T-cell (primary cell): ENCODE results near the gene SLC16A12. TPM values are rescaled to one million over a fixed set of nuclear protein-coding genes. Genes with fewer than 3 reads are reported as not detected.
"Not testable (repeated sequence)": the region's sequence is repeated elsewhere in the genome, so short reads cannot be mapped to it uniquely, and the experiment has no call there.

Experiments
- ATAC-seq, 4 experiments: fragments of 200-7000 bp in 3 of 4; fragments of 150-1000 bp in 1 of 4; cut with Tn5 transposase; replicated peaks in 1 of 4; 1 replicate in 3 of 4; 2 replicates in 1 of 4; pipeline ENCODE4 v1.10.0; 2021; ENCODE audit warnings: moderate library complexity in 3 of 4, mild to moderate bottlenecking in 2 of 4, moderate number of reproducible peaks in 1 of 4
- CTCF ChIA-PET, 2 donors: fragments of 300-600 bp; sonication (Branson Sonifier 250); formaldehyde crosslinking; loops; one replicate each; lab custom pipeline; 2022; ENCODE audit warnings: antibody characterized with exemption in 2 of 2; lab: Charles Lee
- POLR2A ChIA-PET, 2 donors: fragments of 300-600 bp; sonication (Branson Sonifier 250); formaldehyde crosslinking; loops; one replicate each; lab custom pipeline; 2022; ENCODE audit warnings: antibody characterized with exemption in 2 of 2; lab: Charles Lee
- DNase-seq, 35 experiments: peaks; one replicate each; pipeline versions ENCODE4 v3.0.0 to v3.0.0-alpha.2; 2013 to 2023
- H3K27ac ChIP-seq: one replicate; pipeline ENCODE4 v1.5.1; 2013; ENCODE audit warnings: low read length
- H3K27me3 ChIP-seq, 2 experiments: replicated peaks in 1 of 2; 1 replicate in 1 of 2; 2 replicates in 1 of 2; pipeline versions ENCODE4 v1.6.1 to v1.7.0; 2013; ENCODE audit warnings: low read length in 1 of 2, mixed read lengths in 1 of 2; ENCODE audit not compliant: control insufficient read depth in 2 of 2, insufficient read depth in 2 of 2; ENCODE audit errors: extremely low read depth in 1 of 2
- H3K36me3 ChIP-seq, 2 donors: 1 replicate in 1 of 2; 2 replicates in 1 of 2; pipeline versions ENCODE4 v1.6.1 to v1.7.0; 2013; ENCODE audit warnings: low read length in 1 of 2; ENCODE audit not compliant: control insufficient read depth in 2 of 2, insufficient read depth in 1 of 2; ENCODE audit errors: extremely low read depth in 1 of 2
- H3K4me1 ChIP-seq, 2 experiments: 1 replicate in 1 of 2; 2 replicates in 1 of 2; pipeline versions ENCODE4 v1.6.1 to v1.7.0; 2013; ENCODE audit warnings: low read length in 2 of 2, mixed read lengths in 1 of 2; ENCODE audit not compliant: insufficient read depth in 2 of 2, control insufficient read depth in 1 of 2; ENCODE audit errors: extremely low read depth in 1 of 2
- H3K4me3 ChIP-seq, 2 donors: 1 replicate in 1 of 2; 2 replicates in 1 of 2; pipeline versions ENCODE4 v1.5.1 to v1.7.0; 2013; ENCODE audit warnings: mild to moderate bottlenecking in 2 of 2, low read length in 1 of 2, moderate library complexity in 1 of 2; ENCODE audit not compliant: control insufficient read depth in 1 of 2; ENCODE audit errors: extremely low read depth in 1 of 2
- H3K9me3 ChIP-seq: 2 replicates; pipeline ENCODE4 v1.7.0; 2013
- H3K27ac Mint-ChIP-seq, 2 donors: one replicate each; pipeline ENCODE4 v1.8.0; 2020 to 2021; ENCODE audit warnings: mild to moderate bottlenecking in 2 of 2, mixed read lengths in 2 of 2
- H3K27me3 Mint-ChIP-seq, 2 donors: one replicate each; pipeline ENCODE4 v1.8.0; 2021 to 2022; ENCODE audit warnings: mixed read lengths in 2 of 2
- H3K36me3 Mint-ChIP-seq: one replicate; pipeline ENCODE4 v1.8.0; 2021; ENCODE audit warnings: mixed read lengths
- H3K4me1 Mint-ChIP-seq, 3 donors: one replicate each; pipeline ENCODE4 v1.8.0; 2020 to 2022; ENCODE audit warnings: mixed read lengths in 3 of 3, mild to moderate bottlenecking in 1 of 3
- H3K4me3 Mint-ChIP-seq, 3 donors: one replicate each; pipeline ENCODE4 v1.8.0; 2020 to 2022; ENCODE audit warnings: mild to moderate bottlenecking in 3 of 3, mixed read lengths in 3 of 3, moderate library complexity in 3 of 3
- H3K9me3 Mint-ChIP-seq, 3 donors: one replicate each; pipeline ENCODE4 v1.8.0; 2020 to 2022; ENCODE audit warnings: mixed read lengths in 3 of 3
- whole genome bisulfite sequencing: methylation state at CpG from one replicate; pipeline ENCODE4 v1.1.5; 2013; ENCODE audit warnings: missing lambda C conversion rate; ENCODE audit not compliant: insufficient coverage; 5-methylcytosine and 5-hydroxymethylcytosine counted together
- total RNA-seq, 35 experiments: library from RNA in 6 of 35; stranded (reverse) in 6 of 35; fragments of 120-200 nt in 1 of 35; gene quantifications; one replicate each; pipeline versions ENCODE4 v1.2.1 to v1.2.4 and lab custom pipeline; 2013 to 2026

Gene SLC16A12
- total RNA-seq, 5 donors from 2014 or later (not counting 1 experiment from before 2014, with no cell fraction given) = not detected

- Histone ChIP-seq H3K9me3 (no peaks in the 10 kb centered on the region), H3K4me1 (no peaks in the 10 kb centered on the region), H3K27ac (no peak overlapping the region), H3K27me3 (no peaks in the 10 kb centered on the region), H3K4me3 (no peak overlapping the region), H3K36me3 (no peaks in the 10 kb centered on the region)
- Mint-ChIP-seq H3K4me1 (no peaks in the 10 kb centered on the region), H3K36me3 (no peaks in the 10 kb centered on the region), H3K4me3 (no peak overlapping the region), H3K9me3 (no peaks in the 10 kb centered on the region), H3K27me3 (peaks cover 4 to 8% of the 10 kb centered on the region in 2 donors), H3K27ac (no peak overlapping the region)
- no peak for DNase-seq
- ChIA-PET CTCF (interaction anchor here (0.9 to 1.0 kb wide), 3 partner anchors 12 to 273 kb away, joined by 3 read pairs; no protein-coding TSS in a partner anchor), POLR2A (no interaction called here)
- ATAC-seq = no peak
- WGBS = 86% methylated on average over 4 of the region's 5 CpGs
These were observed 15.1 kb upstream of the SLC16A12 start for GRCh38 chr10:89550509-89550908.

- Mint-ChIP-seq H3K4me3 (no peak overlapping the region), H3K9me3 (no peaks in the 10 kb centered on the region), H3K36me3 (no peaks in the 10 kb centered on the region), H3K27me3 (peaks cover 4 to 8% of the 10 kb centered on the region in 2 donors), H3K27ac (no peak overlapping the region), H3K4me1 (no peaks in the 10 kb centered on the region)
- Histone ChIP-seq H3K4me3 (no peak overlapping the region), H3K9me3 (no peaks in the 10 kb centered on the region), H3K36me3 (no peaks in the 10 kb centered on the region), H3K4me1 (no peaks in the 10 kb centered on the region), H3K27me3 (no peaks in the 10 kb centered on the region), H3K27ac (no peak overlapping the region)
- WGBS = no CpG with 5 or more reads among the region's 1 CpG
- ChIA-PET POLR2A (no interaction called here), CTCF (no interaction called here)
- DNase-seq (no peak), ATAC-seq (no peak)
These were observed 14.1 kb upstream of the SLC16A12 start for GRCh38 chr10:89549510-89549909.

GRCh38 chr10:89548673-89549072, 13.3 kb upstream of the SLC16A12 start:
- Mint-ChIP-seq H3K36me3 (no peaks in the 10 kb centered on the region), H3K4me1 (no peaks in the 10 kb centered on the region), H3K4me3 (no peak overlapping the region), H3K27me3 (peaks cover 4 to 8% of the 10 kb centered on the region in 2 donors), H3K27ac (no peak overlapping the region), H3K9me3 (no peaks in the 10 kb centered on the region)
- no peaks in the 10 kb centered on the region for H3K27me3 ChIP-seq
- WGBS = 78% methylated on average over 5 of the region's 6 CpGs
- H3K36me3 ChIP-seq = no peaks in the 10 kb centered on the region
- POLR2A ChIA-PET = interaction anchor here in 1 of 2 donors (0.7 kb wide), 1 partner anchor 101 kb away, joined by 3 read pairs; no protein-coding TSS in a partner anchor
- CTCF ChIA-PET = no interaction called here
- H3K4me1 ChIP-seq = no peaks in the 10 kb centered on the region
- DNase-seq (no peak), ATAC-seq (no peak)
- H3K9me3 ChIP-seq = no peaks in the 10 kb centered on the region
- H3K27ac ChIP-seq = no peak overlapping the region
- no peak overlapping the region for H3K4me3 ChIP-seq

- WGBS = 63% methylated on average over 2 of the region's 2 CpGs
- Histone ChIP-seq H3K27ac (no peak overlapping the region), H3K4me1 (no peaks in the 10 kb centered on the region), H3K27me3 (no peaks in the 10 kb centered on the region), H3K9me3 (no peaks in the 10 kb centered on the region), H3K36me3 (no peaks in the 10 kb centered on the region), H3K4me3 (no peak overlapping the region)
- H3K9me3 Mint-ChIP-seq = no peaks in the 10 kb centered on the region
- H3K27me3 Mint-ChIP-seq = peaks cover 4 to 8% of the 10 kb centered on the region in 2 donors
- H3K4me3 Mint-ChIP-seq = no peak overlapping the region
- ChIA-PET CTCF (interaction anchor here in 1 of 2 donors (0.6 kb wide), 1 partner anchor 970 kb away, joined by 3 read pairs; no protein-coding TSS in a partner anchor), POLR2A (no interaction called here)
- H3K36me3 Mint-ChIP-seq = no peaks in the 10 kb centered on the region
- no peak for DNase-seq
- ATAC-seq = no peak
- no peak overlapping the region for H3K27ac Mint-ChIP-seq
- no peaks in the 10 kb centered on the region for H3K4me1 Mint-ChIP-seq
These were observed 12.6 kb upstream of the SLC16A12 start for GRCh38 chr10:89547853-89548513.

GRCh38 chr10:89546651-89547050, 11.3 kb upstream of the SLC16A12 start:
- H3K27me3 ChIP-seq, H3K4me1 Mint-ChIP-seq, DNase-seq, ATAC-seq, POLR2A ChIA-PET, H3K4me3 Mint-ChIP-seq, H3K4me3 ChIP-seq, H3K4me1 ChIP-seq, H3K36me3 ChIP-seq, H3K36me3 Mint-ChIP-seq, H3K27ac Mint-ChIP-seq, H3K27ac ChIP-seq, H3K9me3 Mint-ChIP-seq, H3K9me3 ChIP-seq: not testable (repeated sequence)
- no CpG with 5 or more reads among the region's 1 CpG for WGBS
- H3K27me3 Mint-ChIP-seq = peaks cover 11 to 14% of the 10 kb centered on the region in 2 donors
- CTCF ChIA-PET = interaction anchor here in 1 of 2 donors (0.6 kb wide), 1 partner anchor 138 kb away, joined by 5 read pairs; no protein-coding TSS in a partner anchor

GRCh38 chr10:89543841-89544240, 8.4 kb upstream of the SLC16A12 start:
- Histone ChIP-seq H3K27ac (no peak overlapping the region), H3K4me1 (no peaks in the 10 kb centered on the region), H3K4me3 (no peak overlapping the region), H3K36me3 (no peaks in the 10 kb centered on the region), H3K9me3 (no peaks in the 10 kb centered on the region), H3K27me3 (peaks cover 0 to 2% of the 10 kb centered on the region in 2 experiments)
- WGBS = 100% methylated on average over 1 of the region's 3 CpGs
- ATAC-seq = no peak
- POLR2A ChIA-PET = no interaction called here
- no peak for DNase-seq
- H3K27ac Mint-ChIP-seq = no peak overlapping the region
- H3K27me3 Mint-ChIP-seq = peaks cover 24 to 26% of the 10 kb centered on the region in 2 donors
- no peaks in the 10 kb centered on the region for H3K36me3 Mint-ChIP-seq
- H3K4me1 Mint-ChIP-seq = no peaks in the 10 kb centered on the region
- H3K4me3 Mint-ChIP-seq = no peak overlapping the region
- H3K9me3 Mint-ChIP-seq = no peaks in the 10 kb centered on the region
- CTCF ChIA-PET = no interaction called here
